GM21526 (cell line): Measurements from ENCODE around the gene NFIA.

Experiments used
- ATAC-seq: cut with Tn5 transposase; IDR thresholded peaks from one replicate; pipeline ENCODE4 v1.9.1; 2021; ENCODE audit warnings: moderate library complexity; ENCODE audit not compliant: unreplicated experiment, low FRiP score

The NFIA gene

DNA sequence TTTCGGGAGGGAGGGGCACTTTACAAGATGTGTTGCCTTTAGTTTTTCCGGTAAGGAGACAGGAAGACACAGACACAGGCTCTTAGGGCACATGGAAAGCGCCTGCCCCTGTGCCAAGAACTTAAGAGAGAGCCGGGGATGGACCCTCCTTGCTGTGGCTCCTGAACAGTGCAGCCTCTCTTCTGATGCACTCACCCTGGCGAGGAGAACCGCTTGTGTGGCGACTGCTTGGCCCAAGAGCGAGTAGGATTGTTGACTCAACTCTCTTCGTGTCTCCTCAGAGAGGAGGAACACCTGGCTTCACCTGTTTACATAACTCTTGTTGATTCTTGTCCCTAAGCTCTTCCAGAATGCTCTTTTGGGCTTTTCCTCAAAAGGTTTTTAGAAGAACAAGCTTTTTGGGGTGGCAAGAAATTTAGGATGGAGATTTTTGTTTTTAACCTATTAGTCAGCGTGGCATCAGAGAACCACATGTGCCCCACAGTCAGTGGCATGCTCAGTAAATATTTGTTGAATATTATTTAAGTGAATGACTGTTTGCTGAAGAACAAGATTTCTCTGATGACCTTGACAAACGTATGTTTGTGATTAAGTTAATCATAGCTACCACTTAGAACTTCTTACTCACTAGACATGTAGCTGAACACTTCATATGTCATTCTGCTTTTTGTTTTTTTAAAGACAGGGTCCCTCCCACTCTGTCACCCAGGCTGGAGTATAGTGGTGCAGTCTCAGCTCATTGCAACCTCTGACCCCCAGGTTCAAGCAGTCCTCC lies 60.6 kb downstream of the NFIA start:
- ATAC-seq = no peak

DNA sequence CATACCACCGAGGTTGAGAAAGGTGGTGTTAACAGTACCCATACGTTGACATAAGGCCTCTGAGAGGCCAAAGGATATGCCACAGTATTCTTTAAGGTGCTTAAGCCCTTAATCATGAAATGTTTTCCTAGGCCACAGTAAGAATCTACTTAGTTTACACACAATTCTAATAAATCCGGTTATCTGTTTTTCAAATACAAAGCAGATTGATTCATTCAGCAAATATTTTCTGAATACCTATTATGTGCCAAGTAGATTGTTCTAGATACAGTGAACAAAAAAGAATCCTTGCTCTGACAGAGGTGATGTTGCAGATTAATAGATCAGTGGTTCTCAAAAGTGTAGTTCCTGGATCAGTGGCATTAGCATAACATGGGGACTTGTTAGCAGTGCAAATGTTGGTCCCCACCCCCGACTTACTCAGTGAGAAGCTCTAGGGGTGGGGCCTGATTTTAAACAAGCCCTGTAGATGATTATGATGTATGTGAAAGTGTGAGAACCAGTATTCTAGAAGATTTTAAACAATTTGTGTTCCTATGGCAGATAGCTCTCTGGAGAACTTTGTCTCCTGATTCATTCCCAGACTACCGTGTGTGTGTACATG lies 61.6 kb downstream of the NFIA start:
- no peak for ATAC-seq

DNA sequence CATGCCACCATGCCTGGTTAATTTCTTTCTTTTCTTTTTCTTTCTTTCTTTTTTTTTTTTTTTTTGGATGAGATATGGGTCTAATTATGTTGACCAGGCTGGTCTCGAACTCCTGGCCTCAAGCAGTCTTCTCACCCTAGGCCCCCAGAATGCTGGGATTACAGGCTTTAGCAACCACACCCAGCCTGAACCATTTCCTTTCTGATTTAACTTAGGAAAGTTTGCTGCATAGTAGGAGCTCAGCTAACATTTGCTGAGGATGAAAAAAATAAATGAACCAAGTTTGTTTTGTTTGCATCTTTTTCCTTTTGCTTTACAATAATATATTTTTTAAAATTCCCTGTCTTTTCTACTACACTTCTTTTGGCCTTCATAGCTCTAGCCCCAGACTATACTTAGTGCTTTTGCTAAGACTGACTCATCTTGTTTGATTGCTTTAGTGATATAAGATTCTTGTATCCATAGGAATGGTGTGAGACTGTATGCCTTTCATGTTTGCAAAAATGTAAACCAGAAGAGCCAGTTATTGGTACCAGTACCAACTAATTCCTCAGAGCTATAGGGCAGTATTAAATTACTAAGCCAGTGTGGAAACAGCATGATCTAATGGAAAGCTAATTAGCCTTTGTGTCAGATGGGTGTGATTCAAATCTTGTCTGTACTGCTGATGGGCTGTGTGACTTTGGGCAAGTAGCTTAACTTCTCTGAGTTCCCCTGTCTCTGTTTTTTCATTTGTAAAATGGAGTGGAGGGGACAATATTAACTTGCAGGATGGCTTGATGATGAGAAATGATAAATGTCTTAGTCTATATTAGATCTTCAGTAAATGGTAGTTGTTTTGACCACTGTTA lies 66.9 kb downstream of the NFIA start:
- no peak for ATAC-seq

DNA sequence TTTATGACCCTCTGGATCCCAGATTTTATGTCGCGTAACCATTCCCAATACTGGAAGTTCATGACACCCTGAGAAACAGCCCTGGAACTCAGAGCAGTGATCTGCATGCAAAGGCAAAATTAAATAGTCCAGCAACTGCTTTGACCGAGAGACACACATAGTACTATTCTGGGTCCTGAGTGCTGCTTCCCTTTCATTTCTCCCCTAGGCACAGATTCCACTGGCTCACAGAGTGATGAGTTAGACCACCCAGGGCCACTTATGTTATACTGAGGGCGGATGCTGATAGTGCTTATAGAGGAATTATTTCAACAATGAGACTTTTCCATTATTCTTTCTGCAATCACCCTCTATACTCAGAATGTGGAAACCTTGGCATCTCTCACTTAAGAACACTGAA lies 69.2 kb downstream of the NFIA start:
- no peak for ATAC-seq

DNA sequence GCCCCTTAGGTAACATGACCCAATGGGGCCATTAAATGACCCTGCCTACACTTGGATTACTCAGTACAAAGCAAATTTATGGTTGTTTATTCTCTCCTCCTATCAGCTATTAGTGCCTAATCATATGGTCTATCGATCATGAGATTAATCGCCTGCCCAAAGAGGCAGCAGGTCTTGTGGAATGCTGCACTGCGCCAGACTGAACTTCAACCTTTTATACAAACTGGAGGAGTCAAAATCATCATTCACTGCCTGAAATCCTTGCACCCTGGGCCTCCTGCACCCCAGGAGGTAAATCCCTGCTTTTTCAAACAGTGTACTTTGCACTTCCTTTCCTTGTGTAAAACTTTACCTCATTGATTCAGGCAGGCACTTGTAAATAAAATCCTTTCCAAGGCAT lies 69.7 kb downstream of the NFIA start:
- ATAC-seq = no peak

DNA sequence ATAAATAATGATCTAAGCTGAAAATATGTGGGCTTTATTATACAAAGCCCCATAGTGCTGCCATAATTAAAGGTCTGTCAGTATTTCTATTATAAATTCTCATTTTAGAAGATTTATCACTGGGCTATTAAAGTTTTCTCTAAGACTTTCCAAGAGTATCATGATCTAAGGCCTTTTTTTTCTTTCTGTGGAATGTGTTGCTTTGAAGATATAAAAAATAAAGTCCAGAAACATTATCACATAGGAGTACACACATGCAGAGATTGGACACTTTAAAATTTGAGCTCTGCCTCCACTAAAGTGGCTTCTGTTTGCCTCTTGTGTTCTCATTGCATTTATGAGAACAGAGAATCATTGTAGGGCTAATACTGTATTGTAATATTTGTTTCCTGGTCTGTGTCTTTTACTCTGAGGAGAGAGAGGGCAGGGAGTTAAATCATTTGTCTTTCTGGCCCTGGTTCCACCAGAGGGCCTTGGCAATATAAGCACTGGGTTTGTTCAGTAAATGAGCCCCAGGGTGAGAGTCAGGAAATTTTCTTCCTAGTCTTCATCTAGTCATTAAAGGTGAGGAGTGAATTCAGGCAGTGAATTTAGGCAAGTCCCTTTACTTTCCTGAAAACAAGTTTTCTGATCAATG lies 70.2 kb downstream of the NFIA start:
- ATAC-seq = no peak

DNA sequence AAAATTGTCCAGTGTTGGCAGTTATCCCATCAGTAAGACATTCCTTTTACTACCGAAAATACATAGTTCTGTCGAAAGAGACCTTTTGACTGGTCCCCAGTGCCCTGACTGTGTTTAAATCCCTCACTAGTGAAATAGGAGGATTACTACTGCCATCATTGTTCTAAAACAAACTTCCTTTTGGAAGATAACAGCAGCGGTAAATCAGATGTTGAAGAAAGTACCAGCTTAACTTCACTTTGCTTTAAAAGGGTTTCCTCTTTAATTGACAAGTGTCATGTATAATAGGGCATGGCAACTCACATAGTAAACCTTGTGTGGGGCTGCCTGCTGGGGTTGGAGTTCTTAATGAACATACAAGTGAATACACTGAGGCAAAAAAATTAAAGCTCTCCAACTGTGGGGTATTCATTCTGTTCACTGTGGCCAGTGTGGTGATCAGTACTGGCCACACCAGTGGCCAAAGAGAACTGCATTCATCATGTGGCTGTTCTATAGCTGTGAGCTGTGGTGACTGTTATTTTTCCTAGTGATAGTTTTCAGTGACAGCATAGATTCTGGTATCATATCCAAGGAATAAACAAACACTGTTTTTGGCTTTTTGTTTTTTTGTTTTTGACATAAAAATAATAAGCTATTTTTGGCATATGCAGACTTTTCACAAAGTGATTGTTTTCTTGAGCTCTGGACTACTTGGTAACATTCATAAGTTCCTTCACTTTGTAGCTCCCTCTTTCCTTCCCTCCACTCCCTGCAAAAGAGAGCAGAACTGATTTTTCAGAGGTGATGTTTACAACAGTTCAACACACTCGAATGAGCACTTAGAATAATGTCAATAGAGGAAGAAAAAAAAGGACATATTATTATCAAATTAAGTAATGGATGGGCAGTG lies 74.5 kb downstream of the NFIA start:
- ATAC-seq = no peak

DNA sequence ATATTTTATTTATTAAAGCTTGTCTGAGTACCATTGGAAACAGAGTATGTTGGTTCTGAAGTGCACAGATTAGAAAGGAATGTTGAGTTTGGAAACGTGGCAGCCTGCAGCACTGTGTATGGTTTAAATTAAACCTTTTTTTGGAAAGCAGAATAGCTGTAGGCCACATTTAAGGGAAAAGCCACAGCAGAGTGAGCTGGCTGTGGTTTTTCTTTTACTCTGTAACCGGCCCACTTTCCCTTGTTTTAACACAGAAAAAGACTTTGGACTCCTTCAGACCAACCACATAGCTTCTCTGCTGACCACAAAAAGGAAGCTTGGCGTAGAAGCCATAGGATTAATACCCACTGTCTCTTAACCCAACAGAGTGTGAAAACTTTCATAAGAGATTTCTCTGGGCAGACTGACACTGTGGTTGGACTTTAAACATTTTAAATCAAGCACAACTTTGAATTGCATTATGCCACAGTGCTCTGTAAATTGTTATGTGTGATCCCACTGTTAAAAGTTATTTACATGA lies 75.2 kb downstream of the NFIA start:
- no peak for ATAC-seq

DNA sequence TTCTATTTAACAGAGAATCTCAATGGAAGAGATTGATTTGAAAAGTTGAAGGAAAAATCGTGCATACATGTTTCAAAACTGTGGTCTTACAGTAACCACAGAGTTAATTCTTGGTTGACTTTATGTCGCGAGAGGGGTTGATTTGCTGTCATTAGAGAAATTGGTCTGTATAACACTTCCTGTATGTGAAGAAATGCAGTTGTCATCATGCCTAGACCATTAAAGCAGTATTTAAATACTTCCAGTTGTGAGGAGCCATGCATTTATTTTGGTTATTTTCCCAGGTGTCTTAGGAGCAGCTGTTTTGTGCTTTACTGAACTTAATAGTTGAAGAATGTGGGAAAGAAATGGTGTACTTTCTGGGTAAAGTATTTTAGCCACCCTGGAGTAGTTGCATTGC lies 76.2 kb downstream of the NFIA start:
- ATAC-seq = no peak

DNA sequence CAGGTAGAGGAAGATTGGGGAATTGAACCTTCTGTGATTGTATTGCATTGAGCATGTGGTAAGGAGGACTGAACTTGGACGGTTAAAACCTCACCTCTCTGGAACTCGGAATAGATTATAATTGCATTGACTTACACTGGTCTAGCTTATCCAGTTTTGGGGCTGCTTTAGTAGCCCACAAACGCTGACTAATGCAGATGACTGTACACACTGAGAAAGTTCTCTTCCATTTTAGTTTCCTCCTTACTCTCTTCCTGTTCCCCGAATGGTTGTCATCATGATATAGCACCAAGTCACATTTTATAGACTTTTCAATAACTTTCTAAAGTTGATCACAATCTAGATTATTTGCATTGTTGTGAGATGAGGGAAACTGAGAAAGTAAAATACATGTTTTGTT lies 78.2 kb downstream of the NFIA start:
- no peak for ATAC-seq

DNA sequence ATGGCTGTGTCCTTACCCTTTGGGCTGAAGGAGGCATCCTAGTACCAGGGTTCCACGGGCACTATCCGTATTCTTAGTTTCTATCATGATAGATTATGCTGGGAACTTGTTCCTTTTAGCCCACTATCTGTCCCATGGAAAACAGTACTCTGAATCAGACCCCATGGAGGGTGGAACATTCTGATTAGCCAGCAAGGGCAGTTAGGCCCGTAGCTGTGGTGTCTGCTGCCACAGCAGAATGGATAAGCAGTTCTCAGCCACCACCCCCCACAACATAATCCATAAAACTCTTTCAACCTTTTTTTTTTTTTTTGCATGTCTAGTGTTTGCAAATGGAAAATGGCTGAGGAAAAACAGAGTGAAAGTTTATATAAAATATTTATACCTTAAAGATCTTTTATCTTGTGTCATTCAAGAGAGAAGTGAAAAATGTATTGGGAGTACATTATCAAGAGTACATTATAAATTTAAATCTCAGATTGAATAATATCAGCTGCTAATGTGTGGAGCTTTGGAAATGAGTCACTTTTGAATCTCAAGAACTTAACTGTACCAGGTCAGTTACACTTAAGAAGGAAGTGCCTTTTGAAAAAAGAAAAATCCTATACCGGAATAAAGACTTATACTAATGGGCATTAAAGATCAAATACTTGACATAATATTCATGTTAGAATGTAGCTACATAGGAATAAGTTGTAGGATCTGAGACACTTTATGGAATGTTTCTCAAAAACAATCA lies 80.3 kb downstream of the NFIA start:
- ATAC-seq = no peak

DNA sequence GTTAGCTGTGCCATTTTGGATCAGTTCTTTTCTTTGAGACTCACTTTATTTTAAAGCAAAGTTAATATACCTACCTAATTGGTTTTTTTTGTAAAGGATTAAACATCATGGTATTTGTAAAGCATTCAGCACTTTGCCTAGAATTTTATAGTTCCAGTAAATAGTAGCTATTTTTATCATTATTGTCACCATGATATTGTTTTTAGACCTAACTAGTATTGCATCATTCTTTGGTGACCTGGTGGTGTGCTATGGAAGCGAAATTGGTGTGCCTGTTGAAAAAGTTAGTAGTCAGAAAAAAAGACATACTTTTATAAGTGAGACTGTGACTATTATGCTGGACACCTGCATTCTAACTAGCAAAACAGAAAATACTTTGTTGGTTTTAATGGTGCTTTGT lies 81.0 kb downstream of the NFIA start:
- no peak for ATAC-seq

DNA sequence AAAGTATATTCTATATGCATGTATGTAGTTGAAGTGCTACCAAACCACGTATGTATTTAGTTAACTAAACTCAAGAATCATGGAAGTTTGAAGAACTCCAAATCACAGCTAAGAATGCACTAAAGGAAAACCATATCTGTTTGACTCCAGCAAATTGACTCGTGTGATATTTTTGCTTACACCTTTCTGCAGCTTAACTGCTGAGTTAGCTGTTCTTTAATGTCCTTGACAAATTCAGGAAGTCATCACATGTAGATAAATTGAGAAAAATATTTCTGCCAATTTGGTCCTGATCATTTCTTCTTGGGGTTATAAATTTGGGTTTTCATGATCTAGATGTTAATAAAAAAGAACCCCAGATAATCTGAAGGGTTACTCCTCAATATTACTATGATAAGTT lies 83.0 kb downstream of the NFIA start:
- no peak for ATAC-seq

DNA sequence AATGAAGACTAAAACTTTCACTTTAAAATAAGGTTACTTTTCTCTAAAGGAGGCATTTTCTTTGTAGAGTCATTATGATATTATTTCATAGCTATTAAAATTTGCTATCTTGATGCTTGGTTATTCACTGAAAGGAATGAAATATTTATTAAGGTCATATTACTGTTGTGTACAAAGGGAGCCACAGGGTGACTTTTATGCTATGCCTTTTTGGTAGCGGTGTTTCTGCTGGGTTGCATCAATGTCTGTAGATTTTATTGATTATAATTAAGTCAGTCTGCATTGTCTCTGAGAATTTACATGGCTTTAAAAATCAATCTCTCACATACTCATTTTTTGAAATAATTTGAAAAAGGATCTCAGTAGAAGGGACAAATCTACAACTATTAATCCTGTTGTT lies 84.9 kb downstream of the NFIA start:
- ATAC-seq = no peak

DNA sequence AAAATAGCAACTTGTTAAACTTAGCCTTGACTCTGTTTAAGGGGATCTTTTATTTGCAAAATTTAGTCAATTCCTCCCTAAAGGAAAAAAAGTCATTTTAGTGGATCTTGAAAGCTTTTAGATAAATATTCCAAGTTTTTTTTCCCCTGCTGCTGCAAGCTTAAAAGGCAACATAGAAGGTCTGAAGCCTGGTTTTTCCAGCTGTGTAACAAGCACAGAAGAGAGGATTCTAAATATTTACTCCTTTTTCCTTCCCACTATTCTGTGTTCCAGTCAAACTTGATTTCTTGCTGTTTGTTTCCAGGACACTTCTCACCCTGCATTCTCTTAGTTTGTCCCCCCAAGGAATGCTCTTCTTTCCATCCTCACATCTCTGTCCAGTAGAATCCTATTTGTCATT lies 86.7 kb downstream of the NFIA start:
- no peak for ATAC-seq

DNA sequence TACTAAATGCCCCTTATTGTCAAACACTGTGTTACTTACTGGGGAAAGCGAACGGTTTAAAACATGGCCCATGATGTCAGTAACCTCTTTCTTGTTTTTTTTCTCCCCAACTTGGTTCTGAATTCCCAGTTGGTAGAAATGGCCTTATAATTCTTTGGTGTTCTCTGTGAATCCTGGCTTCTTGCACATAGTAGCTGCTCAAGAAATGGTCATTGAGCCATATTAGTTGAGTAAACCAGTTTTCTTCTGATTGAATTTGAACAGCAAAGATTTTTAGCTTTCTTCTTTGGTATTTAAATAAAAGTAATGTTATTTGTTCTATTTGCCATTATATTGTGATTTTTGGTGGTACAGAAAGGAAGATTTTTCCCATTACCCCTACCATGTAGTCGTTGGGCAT lies 87.3 kb downstream of the NFIA start:
- no peak for ATAC-seq

DNA sequence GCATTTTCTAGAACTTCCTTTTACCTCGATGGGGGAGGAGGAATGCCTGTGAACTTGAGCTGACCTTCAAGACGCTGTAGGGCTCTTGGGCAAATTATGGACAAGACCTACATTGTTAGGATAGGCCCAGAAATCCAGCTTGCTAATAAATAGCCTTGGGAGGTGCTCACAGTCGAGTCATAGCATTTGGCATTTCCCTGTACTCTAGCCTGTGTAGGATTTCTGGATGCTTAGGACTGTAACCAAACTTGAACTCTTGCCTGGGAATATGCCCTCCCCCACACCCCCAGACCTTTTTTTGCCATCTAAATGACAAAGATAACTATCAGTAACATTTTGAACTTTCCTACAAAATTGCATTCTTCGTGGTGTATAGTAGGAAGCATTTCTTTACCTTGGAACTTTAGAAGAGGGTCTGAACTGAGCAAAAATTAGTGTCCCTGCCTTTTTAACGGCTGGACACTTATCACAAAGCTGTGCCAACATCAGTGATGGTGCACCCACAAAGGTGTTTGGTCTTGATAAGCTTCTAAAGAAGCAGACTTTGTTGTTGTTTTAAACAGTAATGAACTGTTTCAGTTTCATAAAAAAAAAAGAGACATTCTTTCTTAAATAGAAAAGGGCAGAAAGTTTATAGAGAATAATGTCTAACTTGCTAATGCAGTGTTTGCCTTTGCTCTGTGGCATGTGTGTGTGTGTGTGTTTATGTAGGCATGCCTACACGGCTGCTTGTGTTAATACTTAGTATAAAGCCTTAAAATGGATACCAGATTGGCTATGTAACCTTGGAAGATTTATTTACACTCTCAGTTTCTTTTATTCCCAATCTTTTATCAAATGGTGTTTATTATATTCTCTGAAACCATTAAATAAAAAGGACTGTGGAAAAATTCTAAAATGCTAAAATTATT lies 88.2 kb downstream of the NFIA start:
- ATAC-seq = no peak

DNA sequence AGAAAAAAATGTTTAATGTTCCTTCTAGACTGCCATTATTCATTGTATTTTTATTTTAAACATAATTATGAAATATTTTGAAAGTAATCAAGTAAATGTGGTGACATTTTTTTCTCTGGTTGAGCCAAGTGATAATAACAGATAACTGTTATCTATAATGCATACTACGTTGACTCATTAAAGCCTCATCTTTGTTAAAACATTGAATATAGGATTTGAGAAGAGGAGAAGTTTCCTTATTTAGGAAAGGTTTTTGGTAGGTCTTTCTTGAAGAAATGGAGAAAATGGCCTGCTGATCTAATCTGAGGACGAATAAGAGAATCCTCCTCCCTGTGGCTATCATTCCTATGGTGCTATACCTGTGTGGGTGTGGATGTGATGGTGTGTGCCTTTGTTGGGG lies 89.0 kb downstream of the NFIA start:
- no peak for ATAC-seq
